IMR-90 (cell line): ENCODE measurements around the gene SF3B2. TPM values are rescaled to one million over a fixed set of nuclear protein-coding genes. Genes with fewer than 3 reads are reported as not detected.

Experiments used
- ATAC-seq: fragments of 200-7000 bp; cut with Tn5 transposase; 2 replicates; pipeline ENCODE4 v1.9.1; 2020; ENCODE audit warnings: low read depth, mild to moderate bottlenecking, moderate library complexity
- BruUV-seq: library from RNA; stranded (reverse); fragments of 400-500 nt; replicated peaks from 2 replicates; lab custom pipeline; 2021; lab: Mats Ljungman, UMichigan
- CTCF ChIA-PET: fragments of 300-600 bp; formaldehyde crosslinking; extraction: SDS; loops from one replicate; lab custom pipeline; 2021; ENCODE audit warnings: antibody characterized with exemption; lab: Yijun Ruan, JAX
- POLR2A ChIA-PET: fragments of 300-600 bp; sonication (Branson Sonifier 250); formaldehyde crosslinking; loops from one replicate; lab custom pipeline; 2022; ENCODE audit warnings: antibody characterized with exemption; ENCODE audit not compliant: unreplicated experiment; lab: Charles Lee
- DNase-seq: peaks from one replicate; pipeline ENCODE4 v3.0.0; 2013
- H2AFZ ChIP-seq: replicated peaks from 2 replicates; pipeline ENCODE3; 2013; ENCODE audit warnings: low read length, mild to moderate bottlenecking; ENCODE audit not compliant: poor library complexity
- H2AK5ac ChIP-seq: 2 replicates; pipeline ENCODE4 v1.6.1; 2013; ENCODE audit warnings: low read depth, low read length, inconsistent platforms
- H2AK9ac ChIP-seq: replicated peaks from 2 replicates; pipeline ENCODE3; 2013; ENCODE audit warnings: mild to moderate bottlenecking, low read depth, low read length, moderate library complexity; ENCODE audit not compliant: poor library complexity
- H2BK120ac ChIP-seq: 2 replicates; pipeline ENCODE4 v1.6.1; 2013; ENCODE audit warnings: low read depth, low read length, inconsistent platforms
- H2BK15ac ChIP-seq: 3 replicates; pipeline ENCODE4 v1.6.1; 2013; ENCODE audit warnings: low read depth, low read length, inconsistent platforms
- H2BK20ac ChIP-seq: 2 replicates; pipeline ENCODE4 v1.6.1; 2013; ENCODE audit warnings: low read depth, mild to moderate bottlenecking, inconsistent platforms, low read length, moderate library complexity
- H2BK5ac ChIP-seq: 2 replicates; pipeline ENCODE4 v1.6.1; 2013; ENCODE audit warnings: mild to moderate bottlenecking, low read depth, low read length, inconsistent platforms; ENCODE audit not compliant: poor library complexity, severe bottlenecking
- H3K14ac ChIP-seq: replicated peaks from 2 replicates; pipeline ENCODE4 v1.6.1; 2013; ENCODE audit warnings: low read depth, low read length, inconsistent platforms
- H3K18ac ChIP-seq: 2 replicates; pipeline ENCODE4 v1.6.1; 2013; ENCODE audit warnings: low read depth, low read length, control low read depth
- H3K23ac ChIP-seq: 2 replicates; pipeline ENCODE4 v1.6.1; 2013; ENCODE audit warnings: low read depth, low read length, inconsistent platforms
- H3K27ac ChIP-seq: 2 replicates; pipeline ENCODE4 v1.5.1; 2013; ENCODE audit warnings: mild to moderate bottlenecking, control low read depth, low read length; ENCODE audit not compliant: insufficient read depth
- H3K27me3 ChIP-seq: 2 replicates; pipeline ENCODE4 v1.6.1; 2013; ENCODE audit warnings: low read length; ENCODE audit not compliant: control insufficient read depth, insufficient read depth
- H3K36me3 ChIP-seq: 2 replicates; pipeline ENCODE4 v1.6.1; 2013; ENCODE audit warnings: low read length, mixed read lengths; ENCODE audit not compliant: control insufficient read depth, insufficient read depth
- H3K4ac ChIP-seq: 2 replicates; pipeline ENCODE4 v1.6.1; 2013; ENCODE audit warnings: low read depth, low read length, inconsistent platforms
- H3K4me1 ChIP-seq: 2 replicates; pipeline ENCODE4 v1.6.1; 2013; ENCODE audit warnings: low read length, mixed read lengths; ENCODE audit not compliant: control insufficient read depth, insufficient read depth
- H3K4me2 ChIP-seq: 2 replicates; pipeline ENCODE4 v1.6.1; 2013; ENCODE audit warnings: low read depth, mild to moderate bottlenecking, control low read depth, low read length, moderate library complexity
- H3K4me3 ChIP-seq: 2 replicates; pipeline ENCODE4 v1.5.1; 2013; ENCODE audit warnings: low read depth, mild to moderate bottlenecking, control low read depth, low read length, moderate library complexity; ENCODE audit not compliant: insufficient read depth
- H3K56ac ChIP-seq: 2 replicates; pipeline ENCODE4 v1.6.1; 2013; ENCODE audit warnings: low read length, inconsistent platforms; ENCODE audit not compliant: insufficient read depth; ENCODE audit errors: extremely low read depth
- H3K79me1 ChIP-seq, 2 experiments: 2 replicates each; pipeline ENCODE4 v1.6.1; 2013; ENCODE audit warnings: low read length in 2 of 2, inconsistent platforms in 1 of 2, low read depth in 1 of 2
- H3K9ac ChIP-seq: 2 replicates; pipeline ENCODE4 v1.6.1; 2013; ENCODE audit warnings: low read depth, low read length, control low read depth
- H3K9me1 ChIP-seq: 2 replicates; pipeline ENCODE4 v1.6.1; 2013; ENCODE audit warnings: low read length, inconsistent platforms; ENCODE audit not compliant: insufficient read depth
- H3K9me3 ChIP-seq: 2 replicates; pipeline ENCODE4 v1.6.1; 2013; ENCODE audit warnings: low read length; ENCODE audit not compliant: control insufficient read depth, insufficient read depth
- H4K20me1 ChIP-seq: 2 replicates; pipeline ENCODE4 v1.6.1; 2013; ENCODE audit warnings: low read length, inconsistent platforms; ENCODE audit not compliant: insufficient read depth
- H4K5ac ChIP-seq: 2 replicates; pipeline ENCODE4 v1.6.1; 2013; ENCODE audit warnings: mild to moderate bottlenecking, low read depth, low read length, control low read depth
- H4K8ac ChIP-seq, 2 experiments: 2 replicates each; pipeline ENCODE4 v1.6.1; 2013; ENCODE audit warnings: low read depth in 2 of 2, low read length in 2 of 2, control low read depth in 1 of 2, inconsistent platforms in 1 of 2
- H4K91ac ChIP-seq: 2 replicates; pipeline ENCODE4 v1.6.1; 2013; ENCODE audit warnings: low read depth, low read length, inconsistent platforms; ENCODE audit not compliant: insufficient read depth
- CEBPB ChIP-seq: IDR thresholded peaks from 2 replicates; pipeline ENCODE4 v1.6.1; 2012; ENCODE audit warnings: low read depth, low read length, improper control_type of control experiment
- USF2 ChIP-seq: fragments of 150-350 bp; IDR thresholded peaks from 2 replicates; pipeline ENCODE4 v1.6.1; 2017; ENCODE audit warnings: mild to moderate bottlenecking, antibody characterized with exemption, low read length, low read depth
- WGBS, 2 experiments: methylation state at CpG; one replicate each; pipeline versions ENCODE4 v1.1.5 to v1.1.7; 2013; ENCODE audit warnings: missing lambda C conversion rate in 2 of 2; ENCODE audit not compliant: insufficient read length in 1 of 2; ENCODE audit errors: extremely low coverage in 2 of 2; 5-methylcytosine and 5-hydroxymethylcytosine counted together
- dilution Hi-C: fragments of 300-500 bp; cut with HindIII; formaldehyde crosslinking; loops from one replicate; pipeline ENCODE4 v1.14.3; 2018; ENCODE audit warnings: low sequenced_read_pairs; ENCODE audit not compliant: unreplicated experiment
- in situ Hi-C: fragments of 300-500 bp; cut with MboI; formaldehyde crosslinking; loops from 3 replicates; pipeline ENCODE4 v1.14.3; 2019; ENCODE audit warnings: low sequenced_read_pairs, inconsistent platforms, mixed read lengths
- intact Hi-C: fragments of 100-400 bp; cut with micrococcal nuclease; formaldehyde crosslinking; loops from 2 replicates; pipeline ENCODE4 v1.10.0; 2022
- polyA plus RNA-seq, 3 experiments: library from polyadenylated mRNA; depleted of rRNA; stranded (reverse); fragments of >200 nt; gene quantifications; 2 replicates each; pipeline ENCODE4 v1.2.3, GENCODE V29; 2012; ENCODE audit warnings: low replicate concordance in 1 of 3
- total RNA-seq: library from RNA; depleted of rRNA; stranded (reverse); fragments of >200 nt; gene quantifications from 2 replicates; pipeline ENCODE4 v1.2.3, GENCODE V29; 2012

The SF3B2 gene
- total and polyA plus RNA-seq, 2 of the 4 experiments (the other 2 are of a cell fraction): 120 to 122 TPM

DNA sequence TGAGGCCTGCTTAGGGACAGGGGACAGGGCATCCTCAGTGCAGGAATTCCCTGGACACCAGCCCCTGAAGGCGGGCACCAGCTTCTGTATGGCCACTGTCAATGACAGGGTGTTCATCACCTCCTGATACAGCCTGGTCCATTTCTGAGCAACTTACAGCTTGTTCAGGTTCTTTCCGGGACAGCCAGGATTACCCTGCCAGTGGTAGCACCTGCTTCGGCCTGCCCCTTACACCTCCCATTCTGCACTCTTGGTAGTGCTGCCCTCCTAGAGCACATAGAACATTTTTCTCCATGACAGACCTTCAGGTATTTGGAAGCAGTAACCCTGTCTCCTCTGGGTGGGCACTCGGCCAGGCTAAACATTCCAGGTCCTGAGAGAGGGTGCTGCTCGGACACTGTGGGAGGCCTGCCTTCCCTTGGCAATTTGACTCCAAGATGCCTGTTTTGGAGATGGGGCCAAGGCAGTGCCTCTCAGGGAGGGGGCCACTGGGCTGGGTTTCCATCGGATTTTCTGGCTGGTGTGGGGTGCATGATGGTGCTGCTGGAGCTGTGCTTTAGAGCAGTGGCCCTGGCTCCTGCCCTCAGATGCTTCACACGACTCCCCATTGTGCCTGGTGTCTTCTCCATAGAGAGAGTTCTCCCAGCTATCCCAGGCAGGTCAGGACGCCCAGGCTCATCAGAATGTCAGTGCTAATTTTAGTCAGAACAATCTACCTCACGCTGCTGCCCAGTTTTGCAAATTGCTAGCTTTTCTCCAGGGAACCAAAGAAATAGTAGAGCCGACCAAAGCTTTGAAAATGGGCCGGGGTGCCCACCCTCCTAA, 4.4 kb upstream of the SF3B2 start:
- H2BK5ac ChIP-seq: no peak overlapping the region
- H2AFZ ChIP-seq: no peak overlapping the region
- H2BK15ac ChIP-seq: no peak overlapping the region
- no peak overlapping the region for H3K56ac ChIP-seq
- dilution Hi-C loops: no loop called here
- H4K8ac ChIP-seq: no peak overlapping the region
- H3K14ac ChIP-seq: no peak overlapping the region
- 84% methylated on average over 2 of the region's 11 CpGs; no CpG with 5 or more reads in 1 of the 2 experiments for WGBS, 2 experiments
- in situ Hi-C loops: no loop called here
- no peak overlapping the region for H4K5ac ChIP-seq
- no peak overlapping the region for H2BK20ac ChIP-seq
- no peak overlapping the region for H3K23ac ChIP-seq
- H3K27ac ChIP-seq: no peak overlapping the region
- POLR2A ChIA-PET: no interaction called here
- 0 out of 2 replicates have a peak, but pooled peaks cover 7% of the 10 kb centered on the region for H3K9me1 ChIP-seq
- ATAC-seq (no peak), DNase-seq (no peak)
- TF ChIP-seq USF2 (no peak), CEBPB (no peak)
- no peaks in the 10 kb centered on the region; the same call in 1 of the 2 replicates for H3K9me3 ChIP-seq
- no peak overlapping the region for H3K18ac ChIP-seq
- no peaks in the 10 kb centered on the region for H3K36me3 ChIP-seq
- H3K4ac ChIP-seq: no peak overlapping the region
- no peak overlapping the region for H2AK9ac ChIP-seq
- H4K20me1 ChIP-seq: 0 out of 2 replicates have a peak, but pooled peaks cover 2% of the 10 kb centered on the region
- H3K9ac ChIP-seq: no peak overlapping the region
- H2BK120ac ChIP-seq: no peak overlapping the region
- intact Hi-C loops: no loop called here
- H3K79me1 ChIP-seq: peaks cover 0 to 15% of the 10 kb centered on the region in 2 experiments; a peak in 2 of 4 replicates
- H3K27me3 ChIP-seq: peaks cover 27% of the 10 kb centered on the region; the same call in 1 of the 2 replicates
- CTCF ChIA-PET: no interaction called here
- BruUV-seq: no TSS peak
- no peak overlapping the region for H3K4me2 ChIP-seq
- H3K4me3 ChIP-seq: no peak overlapping the region
- no peak overlapping the region for H4K91ac ChIP-seq
- H3K4me1 ChIP-seq: peaks cover 6% of the 10 kb centered on the region
- no peak overlapping the region for H2AK5ac ChIP-seq
